ENCODE data around the gene UGCG. TPM values are rescaled to one million over a fixed set of nuclear protein-coding genes. Genes with fewer than 3 reads are reported as not detected.

Gene UGCG
- total RNA-seq, 1 experiment from 2014 or later, result 88.7 TPM

- no TSS peak for BruUV-seq (replicated peaks)
- DNase-seq, result peak in 1 of 2 experiments; percentile 45
- peaks cover 4% of the 10 kb centered on the region for H3K9me3 ChIP-seq (ENCODE audit: insufficient read depth, low read depth)
- ChIA-PET POLR2A (ENCODE audit: unreplicated experiment) (no interaction called here), CTCF (no interaction called here)
- no peak for TF ChIP-seq CTCF (conservative IDR thresholded peaks at IDR 0.05)
- no peak overlapping the region for H3K4me2 ChIP-seq
- H3K36me3 ChIP-seq (ENCODE audit: low read depth), result no peaks in the 10 kb centered on the region
- H2AFZ ChIP-seq, result no peak overlapping the region
- no peaks in the 10 kb centered on the region for H3K79me2 ChIP-seq (ENCODE audit: low read depth)
- H3K4me1 ChIP-seq (replicated peaks; ENCODE audit: insufficient read depth), result peaks cover 11% of the 10 kb centered on the region
- H4K20me1 ChIP-seq (ENCODE audit: insufficient read depth), result no peaks in the 10 kb centered on the region
- H3K27me3 ChIP-seq (ENCODE audit: insufficient read depth, low read depth), result no peaks in the 10 kb centered on the region
- H3K4me3 ChIP-seq, result no peak overlapping the region
- intact Hi-C loops (cut with micrococcal nuclease; ENCODE audit: unreplicated experiment), result no loop called here
- H3K27ac ChIP-seq, result no peak overlapping the region
- H3F3A ChIP-seq (ENCODE audit: insufficient read depth, low read depth), result peaks cover 7% of the 10 kb centered on the region; the same call in 1 of the 2 replicates
- H3K9me2 ChIP-seq (ENCODE audit: insufficient read depth), result no peaks in the 10 kb centered on the region
Observed at GRCh38 chr9:111866976-111867375, 29.6 kb upstream of the UGCG start.

- POLR2A ChIA-PET (ENCODE audit: unreplicated experiment), result interaction anchor here (0.7 kb wide), 1 partner anchor 84 kb away, joined by 3 read pairs; no protein-coding TSS in a partner anchor
- TF ChIP-seq EZH2 (IDR thresholded peaks at IDR 0.05; ENCODE audit: low read depth) (no peak), CTCF (conservative IDR thresholded peaks at IDR 0.05) (no peak)
- Histone ChIP-seq H3K4me2 (no peak overlapping the region), H3K27me3 (ENCODE audit: insufficient read depth, low read depth) (no peaks in the 10 kb centered on the region), H3K9me3 (ENCODE audit: insufficient read depth, low read depth) (peaks cover 4% of the 10 kb centered on the region), H4K20me1 (ENCODE audit: insufficient read depth) (no peaks in the 10 kb centered on the region), H3K36me3 (ENCODE audit: low read depth) (no peaks in the 10 kb centered on the region), H3K4me3 (no peak overlapping the region), H3F3A (ENCODE audit: insufficient read depth, low read depth) (peaks cover 7% of the 10 kb centered on the region; the same call in 1 of the 2 replicates), H3K79me2 (ENCODE audit: low read depth) (no peaks in the 10 kb centered on the region), H3K27ac (no peak overlapping the region), H3K4me1 (replicated peaks; ENCODE audit: insufficient read depth) (peaks cover 11% of the 10 kb centered on the region), H2AFZ (no peak overlapping the region), H3K9me2 (ENCODE audit: insufficient read depth) (no peaks in the 10 kb centered on the region)
- DNase-seq, result no peak
- BruUV-seq (replicated peaks), result no TSS peak
- CTCF ChIA-PET, result interaction anchor here (0.7 kb wide), 1 partner anchor 173 kb away, joined by 4 read pairs; no protein-coding TSS in a partner anchor
- intact Hi-C loops (cut with micrococcal nuclease; ENCODE audit: unreplicated experiment), result no loop called here
Observed at GRCh38 chr9:111868475-111868874, 28.1 kb upstream of the UGCG start.

GRCh38 chr9:111870774-111871498 lies 25.7 kb upstream of the UGCG start:
- no peaks in the 10 kb centered on the region for H3K79me2 ChIP-seq (ENCODE audit: low read depth)
- no peak overlapping the region for H3K4me3 ChIP-seq
- no peak overlapping the region for H3K4me2 ChIP-seq
- POLR2A ChIA-PET (ENCODE audit: unreplicated experiment), result no interaction called here
- no peak for DNase-seq
- peaks cover 11% of the 10 kb centered on the region for H3K4me1 ChIP-seq (replicated peaks; ENCODE audit: insufficient read depth)
- H3K9me2 ChIP-seq (ENCODE audit: insufficient read depth), result no peaks in the 10 kb centered on the region
- no peak overlapping the region for H3K27ac ChIP-seq
- CTCF ChIA-PET, result no interaction called here
- intact Hi-C loops (cut with micrococcal nuclease; ENCODE audit: unreplicated experiment), result no loop called here
- H3K9me3 ChIP-seq (ENCODE audit: insufficient read depth, low read depth), result no peaks in the 10 kb centered on the region; the same call in 1 of the 2 replicates
- peaks cover 7% of the 10 kb centered on the region; the same call in 1 of the 2 replicates for H3F3A ChIP-seq (ENCODE audit: insufficient read depth, low read depth)
- BruUV-seq (replicated peaks), result no TSS peak
- no peaks in the 10 kb centered on the region for H4K20me1 ChIP-seq (ENCODE audit: insufficient read depth)
- no peaks in the 10 kb centered on the region for H3K27me3 ChIP-seq (ENCODE audit: insufficient read depth, low read depth)
- no peak overlapping the region for H2AFZ ChIP-seq
- TF ChIP-seq CTCF (conservative IDR thresholded peaks at IDR 0.05) (no peak), EZH2 (IDR thresholded peaks at IDR 0.05; ENCODE audit: low read depth) (no peak)
- no peaks in the 10 kb centered on the region for H3K36me3 ChIP-seq (ENCODE audit: low read depth)

Measured in PC-9 (cell line).